B cell (primary cell): ENCODE results near the gene COL16A1. TPM values are rescaled to one million over a fixed set of nuclear protein-coding genes. Genes with fewer than 3 reads are reported as not detected.

Experiments used
- ATAC-seq: fragments of 200-7000 bp; cut with Tn5 transposase; one replicate; pipeline ENCODE4 v1.10.0; 2021; ENCODE audit warnings: low read depth, mild to moderate bottlenecking, moderate number of reproducible peaks, moderate library complexity
- CTCF ChIA-PET: fragments of 350-600 bp; sonication (Branson Sonifier 250); formaldehyde crosslinking; loops from one replicate; lab custom pipeline; 2021; ENCODE audit warnings: antibody characterized with exemption, inconsistent platforms; lab: Charles Lee
- POLR2A ChIA-PET: fragments of 350-600 bp; sonication (Branson Sonifier 250); formaldehyde crosslinking; loops from one replicate; lab custom pipeline; 2021; ENCODE audit warnings: antibody characterized with exemption; lab: Charles Lee
- DNase-seq: peaks from one replicate; pipeline ENCODE4 v3.0.0; 2013
- H2AFZ ChIP-seq: 2 replicates; pipeline ENCODE4 v1.6.1; 2012; ENCODE audit warnings: mild to moderate bottlenecking, low read depth, low read length; ENCODE audit not compliant: insufficient read depth, poor library complexity, severe bottlenecking
- H3K27ac ChIP-seq, 2 donors: 1 replicate in 1 of 2; 2 replicates in 1 of 2; pipeline ENCODE4 v1.5.1; 2012 to 2013; ENCODE audit warnings: low read length in 2 of 2, mild to moderate bottlenecking in 2 of 2, moderate library complexity in 1 of 2
- H3K27me3 ChIP-seq, 4 experiments: fragments of 200-600 bp in 1 of 4; sonication (generic) in 1 of 4; replicated peaks in 1 of 4; 1 replicate in 2 of 4; 2 replicates in 2 of 4; pipeline versions ENCODE4 v1.6.1 to v1.7.0; 2013 to 2016; ENCODE audit warnings: low read length in 3 of 4, mild to moderate bottlenecking in 2 of 4, mixed read lengths in 1 of 4, moderate library complexity in 1 of 4; ENCODE audit not compliant: insufficient read depth in 4 of 4, control insufficient read depth in 3 of 4; ENCODE audit errors: control extremely low read depth in 1 of 4
- H3K36me3 ChIP-seq, 2 experiments: replicated peaks in 1 of 2; 1 replicate in 1 of 2; 2 replicates in 1 of 2; pipeline versions ENCODE4 v1.6.1 to v1.7.1; 2013; ENCODE audit warnings: low read length in 1 of 2; ENCODE audit not compliant: insufficient read depth in 2 of 2, control insufficient read depth in 1 of 2; ENCODE audit errors: control extremely low read depth in 1 of 2, extremely low read depth in 1 of 2
- H3K4me1 ChIP-seq, 2 donors: fragments of 200-600 bp in 1 of 2; sonication (generic) in 1 of 2; 1 replicate in 1 of 2; 2 replicates in 1 of 2; pipeline versions ENCODE4 v1.5.1 to v1.6.1; 2013 to 2017; ENCODE audit warnings: low read length in 2 of 2; ENCODE audit not compliant: control insufficient read depth in 2 of 2, insufficient read depth in 2 of 2
- H3K4me2 ChIP-seq: replicated peaks from 2 replicates; pipeline ENCODE3; 2012; ENCODE audit warnings: mild to moderate bottlenecking, low read depth, low read length; ENCODE audit not compliant: poor library complexity, severe bottlenecking
- H3K4me3 ChIP-seq, 5 experiments: fragments of 200-600 bp in 1 of 5; sonication (generic) in 1 of 5; 1 replicate in 3 of 5; 2 replicates in 2 of 5; pipeline versions ENCODE4 v1.5.1 to v1.7.0; 2011 to 2016; ENCODE audit warnings: low read length in 4 of 5, mild to moderate bottlenecking in 4 of 5, low read depth in 2 of 5, control low read depth in 1 of 5, moderate library complexity in 1 of 5; ENCODE audit not compliant: insufficient read depth in 1 of 5; ENCODE audit errors: control extremely low read depth in 1 of 5, extremely low read depth in 1 of 5
- H3K79me2 ChIP-seq: fragments of 200-600 bp; sonication (generic); one replicate; pipeline ENCODE4 v1.6.0; 2016; ENCODE audit warnings: low read length; ENCODE audit not compliant: control insufficient read depth, insufficient read depth
- H3K9ac ChIP-seq: fragments of 200-600 bp; sonication (generic); 2 replicates; pipeline ENCODE4 v1.6.1; 2017; ENCODE audit warnings: mild to moderate bottlenecking, low read length, moderate library complexity
- H3K9me3 ChIP-seq, 3 donors: one replicate each; pipeline versions ENCODE4 v1.6.1 to v1.7.1; 2013; ENCODE audit warnings: low read length in 2 of 3; ENCODE audit not compliant: control insufficient read depth in 2 of 3, insufficient read depth in 1 of 3; ENCODE audit errors: control extremely low read depth in 1 of 3
- H4K20me1 ChIP-seq: 2 replicates; pipeline ENCODE4 v1.6.0; 2012; ENCODE audit warnings: mild to moderate bottlenecking, low read length; ENCODE audit not compliant: insufficient read depth, control insufficient read depth, poor library complexity, severe bottlenecking
- H3K27ac Mint-ChIP-seq: one replicate; pipeline ENCODE4 v1.8.0; 2021; ENCODE audit warnings: mixed read lengths
- H3K27me3 Mint-ChIP-seq: one replicate; pipeline ENCODE4 v1.8.0; 2021; ENCODE audit warnings: mixed read lengths
- H3K4me1 Mint-ChIP-seq: one replicate; pipeline ENCODE4 v1.8.0; 2021; ENCODE audit warnings: mixed read lengths
- H3K4me3 Mint-ChIP-seq: one replicate; pipeline ENCODE4 v1.8.0; 2021; ENCODE audit warnings: mixed read lengths
- H3K9me3 Mint-ChIP-seq: one replicate; pipeline ENCODE4 v1.8.0; 2022; ENCODE audit warnings: mixed read lengths; ENCODE audit not compliant: insufficient read depth
- EZH2 ChIP-seq: IDR thresholded peaks from 2 replicates; pipeline ENCODE4 v1.6.1; 2012; ENCODE audit warnings: borderline replicate concordance, low read depth, mild to moderate bottlenecking, moderate library complexity, low read length; ENCODE audit not compliant: insufficient read depth, poor library complexity, severe bottlenecking
- WGBS: methylation state at CpG from one replicate; pipeline ENCODE4 v1.1.5; 2013; ENCODE audit warnings: missing lambda C conversion rate; ENCODE audit not compliant: insufficient coverage; 5-methylcytosine and 5-hydroxymethylcytosine counted together
- intact Hi-C: fragments of 100-400 bp; cut with micrococcal nuclease; formaldehyde crosslinking; loops from one replicate; pipeline ENCODE4 v1.10.0; 2022
- polyA plus RNA-seq: library from polyadenylated mRNA; depleted of rRNA; stranded (reverse); fragments of >200 nt; gene quantifications from 2 replicates; pipeline ENCODE4 v1.2.3, GENCODE V29; 2012
- total RNA-seq, 2 donors: library from RNA; stranded (reverse); fragments of 120-200 nt in 1 of 2; gene quantifications; 1 replicate in 1 of 2; 2 replicates in 1 of 2; pipeline versions ENCODE4 v1.2.3 to v1.2.4, GENCODE V29; 2013 to 2022
- TF ChIP-seq, protein P1 (sequence below): fragments of 200-600 bp; IDR thresholded peaks from one replicate; pipeline ENCODE4 v1.8.0; 2022; ENCODE audit warnings: antibody characterized with exemption, mild to moderate bottlenecking

Gene COL16A1
- total and polyA plus RNA-seq, 2 donors (not counting 1 experiment from before 2014, with no cell fraction given), result 0.07 TPM; not detected in 1

DNA sequence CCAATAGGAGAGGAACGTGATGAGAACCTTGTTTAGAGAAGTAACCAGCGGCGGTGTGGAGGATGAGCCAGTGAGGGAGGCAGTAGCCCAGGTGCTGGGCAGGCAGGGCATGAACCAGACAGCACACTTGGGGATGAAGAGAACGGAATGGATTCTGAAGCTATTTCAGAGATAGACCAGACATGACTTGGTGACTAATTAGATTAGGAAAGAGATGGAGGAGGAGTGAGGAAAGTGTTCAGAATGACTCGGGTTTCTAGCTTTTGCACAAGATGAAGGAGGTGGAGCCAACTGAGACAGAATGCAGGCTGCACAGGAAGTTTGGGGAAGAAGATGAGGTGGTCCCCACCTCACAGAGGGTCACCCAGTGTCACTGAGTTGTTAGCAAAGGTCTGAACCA is 64.3 kb downstream of the COL16A1 start:
- TF ChIP-seq, protein P1, sequence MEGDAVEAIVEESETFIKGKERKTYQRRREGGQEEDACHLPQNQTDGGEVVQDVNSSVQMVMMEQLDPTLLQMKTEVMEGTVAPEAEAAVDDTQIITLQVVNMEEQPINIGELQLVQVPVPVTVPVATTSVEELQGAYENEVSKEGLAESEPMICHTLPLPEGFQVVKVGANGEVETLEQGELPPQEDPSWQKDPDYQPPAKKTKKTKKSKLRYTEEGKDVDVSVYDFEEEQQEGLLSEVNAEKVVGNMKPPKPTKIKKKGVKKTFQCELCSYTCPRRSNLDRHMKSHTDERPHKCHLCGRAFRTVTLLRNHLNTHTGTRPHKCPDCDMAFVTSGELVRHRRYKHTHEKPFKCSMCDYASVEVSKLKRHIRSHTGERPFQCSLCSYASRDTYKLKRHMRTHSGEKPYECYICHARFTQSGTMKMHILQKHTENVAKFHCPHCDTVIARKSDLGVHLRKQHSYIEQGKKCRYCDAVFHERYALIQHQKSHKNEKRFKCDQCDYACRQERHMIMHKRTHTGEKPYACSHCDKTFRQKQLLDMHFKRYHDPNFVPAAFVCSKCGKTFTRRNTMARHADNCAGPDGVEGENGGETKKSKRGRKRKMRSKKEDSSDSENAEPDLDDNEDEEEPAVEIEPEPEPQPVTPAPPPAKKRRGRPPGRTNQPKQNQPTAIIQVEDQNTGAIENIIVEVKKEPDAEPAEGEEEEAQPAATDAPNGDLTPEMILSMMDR, result no peak
- TF ChIP-seq EZH2, result no peak
- Mint-ChIP-seq H3K4me3 (no peak overlapping the region), H3K27me3 (no peaks in the 10 kb centered on the region), H3K4me1 (peaks cover 19% of the 10 kb centered on the region), H3K9me3 (no peaks in the 10 kb centered on the region), H3K27ac (no peak overlapping the region)
- Histone ChIP-seq H3K79me2 (peaks cover 96% of the 10 kb centered on the region), H3K4me2 (no peak overlapping the region), H3K9ac (no peak overlapping the region), H3K27me3 (no peaks in the 10 kb centered on the region), H3K27ac (no peak overlapping the region), H4K20me1 (peaks cover 66% of the 10 kb centered on the region), H3K36me3 (peaks cover 0 to 12% of the 10 kb centered on the region in 2 experiments), H3K4me1 (peaks cover 10 to 11% of the 10 kb centered on the region in 2 donors), H3K4me3 (no peak overlapping the region), H2AFZ (no peak overlapping the region), H3K9me3 (no peaks in the 10 kb centered on the region)
- POLR2A ChIA-PET, result no interaction called here
- intact Hi-C loops, result no loop called here
- ATAC-seq (no peak), DNase-seq (no peak)
- CTCF ChIA-PET, result interaction anchor here (1.4 kb wide), 1 partner anchor 75 kb away, joined by 4 read pairs; no protein-coding TSS in a partner anchor
- 69% methylated on average over 4 of the region's 5 CpGs for WGBS

DNA sequence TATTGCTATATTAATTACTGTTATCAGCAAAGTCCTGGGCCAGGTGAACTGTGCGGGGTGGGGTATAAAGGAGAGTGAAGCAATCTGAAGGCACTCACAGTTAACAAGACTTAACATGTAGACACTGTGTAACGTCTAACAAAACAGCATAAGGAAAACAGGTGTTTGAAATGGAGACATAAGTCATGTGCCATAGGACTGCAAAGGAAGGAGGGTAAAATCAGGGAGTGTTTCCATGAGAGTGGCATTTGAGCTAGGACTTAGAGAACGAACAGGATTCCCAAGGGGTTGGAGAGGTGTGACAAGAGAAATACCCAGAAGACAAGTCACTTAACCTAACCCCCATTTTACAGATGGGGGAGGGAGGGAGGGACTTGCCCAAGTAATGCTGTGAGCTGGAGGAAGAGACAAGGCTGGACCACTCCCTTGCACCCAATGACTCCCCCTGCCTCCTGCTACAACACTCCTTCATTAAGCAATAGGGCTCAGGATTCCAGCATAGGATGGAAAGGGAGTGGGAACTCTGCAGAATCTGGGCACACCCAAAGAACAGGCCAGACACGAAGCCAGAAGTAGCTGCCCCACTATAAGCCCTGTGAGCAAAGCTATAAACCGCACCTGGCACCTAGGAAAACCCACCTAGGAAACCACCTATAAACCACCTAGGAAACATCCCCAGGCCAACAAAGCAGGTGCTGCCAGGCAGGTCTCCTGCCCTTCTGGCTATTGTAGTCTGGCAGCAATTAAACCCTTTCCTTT is 65.7 kb downstream of the COL16A1 start:
- H3K27me3 Mint-ChIP-seq, result no peaks in the 10 kb centered on the region
- CTCF ChIA-PET, result interaction anchor here (0.6 to 1.8 kb wide), 4 partner anchors 20 to 1297 kb away, joined by 3 to 5 read pairs (median 3); no protein-coding TSS in a partner anchor

More for the DNA sequence above, 65.7 kb downstream of the COL16A1 start:
- Histone ChIP-seq H3K4me3 (no peak overlapping the region), H3K9me3 (no peaks in the 10 kb centered on the region), H3K27me3 (no peaks in the 10 kb centered on the region), H3K36me3 (peaks cover 0 to 23% of the 10 kb centered on the region in 2 experiments), H3K27ac (no peak overlapping the region), H3K9ac (no peak overlapping the region), H2AFZ (no peak overlapping the region), H3K4me2 (no peak overlapping the region), H3K79me2 (peaks cover 82% of the 10 kb centered on the region), H3K4me1 (peaks cover 0 to under 1% of the 10 kb centered on the region in 2 donors), H4K20me1 (peaks cover 67% of the 10 kb centered on the region)
- Mint-ChIP-seq H3K4me3 (no peak overlapping the region), H3K9me3 (no peaks in the 10 kb centered on the region), H3K4me1 (peaks cover 10% of the 10 kb centered on the region), H3K27ac (no peak overlapping the region)
- DNase-seq (no peak), ATAC-seq (no peak)
- TF ChIP-seq, protein P1, result no peak
- no peak for TF ChIP-seq EZH2
- POLR2A ChIA-PET, result no interaction called here
- 76% methylated on average over 2 of the region's 5 CpGs for WGBS
- intact Hi-C loops, result no loop called here
